IPS-15b (cell line): ENCODE measurements around the gene C20orf204.

Source experiments
- H3K27me3 ChIP-seq: one replicate; pipeline ENCODE4 v1.6.1; 2013; ENCODE audit warnings: low read length; ENCODE audit not compliant: control insufficient read depth, insufficient read depth
- H3K36me3 ChIP-seq: one replicate; pipeline ENCODE4 v1.6.1; 2013; ENCODE audit warnings: low read length; ENCODE audit not compliant: control insufficient read depth, insufficient read depth
- H3K4me1 ChIP-seq: one replicate; pipeline ENCODE4 v1.6.1; 2013; ENCODE audit warnings: mild to moderate bottlenecking, low read length; ENCODE audit not compliant: control insufficient read depth, insufficient read depth
- H3K4me3 ChIP-seq: one replicate; pipeline ENCODE4 v1.5.1; 2013; ENCODE audit warnings: low read depth, low read length
- H3K9ac ChIP-seq: one replicate; pipeline ENCODE4 v1.6.1; 2013; ENCODE audit warnings: low read depth, mild to moderate bottlenecking, low read length
- H3K9me3 ChIP-seq: one replicate; pipeline ENCODE4 v1.6.1; 2013; ENCODE audit warnings: mild to moderate bottlenecking, low read length; ENCODE audit not compliant: control insufficient read depth, insufficient read depth

C20orf204 gene

DNA sequence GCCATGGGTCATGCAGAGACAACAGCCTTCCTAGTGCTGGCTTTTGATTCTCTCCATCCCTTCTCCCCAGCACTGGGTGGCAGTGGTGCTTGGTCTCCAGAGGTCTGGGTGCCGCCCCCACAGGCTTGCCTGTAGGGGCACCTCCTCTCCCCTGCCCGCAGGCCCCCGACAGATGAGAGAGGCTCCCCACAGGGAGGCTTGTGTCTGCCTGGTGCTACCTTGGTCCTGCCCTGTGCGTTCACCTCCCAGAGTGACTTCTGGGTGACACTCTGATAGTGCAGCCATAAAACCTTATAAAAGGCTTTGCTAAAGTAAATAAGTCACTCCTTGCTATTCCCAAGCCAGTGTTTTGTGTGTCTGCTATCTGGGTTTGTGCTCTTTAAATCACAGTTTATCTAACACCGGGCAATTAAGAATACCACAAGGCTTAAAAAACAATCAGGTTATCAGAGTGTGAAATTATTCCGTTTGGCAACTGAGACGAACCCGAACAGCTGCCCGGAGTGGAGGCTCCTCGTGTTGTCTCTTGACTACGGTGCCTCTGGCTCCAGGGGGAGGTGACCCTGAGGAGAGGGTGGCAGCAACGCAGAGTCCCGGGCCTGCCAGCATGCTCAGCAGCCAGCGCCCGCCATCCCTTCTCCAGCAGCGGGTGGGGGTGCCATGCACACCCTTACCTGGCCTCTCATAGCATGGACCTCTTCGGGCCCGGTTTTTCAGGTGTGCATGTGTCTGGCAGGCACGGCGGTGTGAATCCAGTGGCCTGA is 5.4 kb upstream of the C20orf204 start:
- H3K4me3 ChIP-seq = no peak overlapping the region
- H3K36me3 ChIP-seq = peaks cover 63% of the 10 kb centered on the region
- H3K27me3 ChIP-seq = no peaks in the 10 kb centered on the region
- H3K4me1 ChIP-seq = no peaks in the 10 kb centered on the region
- no peak overlapping the region for H3K9ac ChIP-seq
- no peaks in the 10 kb centered on the region for H3K9me3 ChIP-seq

DNA sequence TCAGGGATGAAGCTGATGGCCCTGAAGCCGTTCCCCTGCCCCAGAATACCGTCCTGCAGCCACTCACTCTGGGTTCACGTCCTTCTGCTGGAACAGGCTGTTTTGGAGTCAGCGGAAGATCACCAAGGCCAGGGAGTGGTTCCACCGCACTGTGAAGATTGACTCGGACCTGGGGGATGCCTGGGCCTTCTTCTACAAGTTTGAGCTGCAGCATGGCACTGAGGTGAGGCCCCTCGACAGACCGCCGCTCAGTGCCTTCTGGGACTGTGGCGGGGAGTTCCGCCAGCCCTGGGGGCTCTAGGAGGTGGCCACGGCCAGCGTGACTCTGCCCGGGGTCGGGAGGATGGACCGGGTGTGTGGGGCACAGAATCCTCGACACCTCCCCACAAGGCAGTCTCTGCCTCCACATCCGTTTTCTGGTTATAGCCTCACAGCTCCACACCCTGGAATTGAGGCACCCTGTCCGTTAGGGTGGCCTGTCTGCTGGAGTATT is 4.1 kb upstream of the C20orf204 start:
- H3K36me3 ChIP-seq = peaks cover 55% of the 10 kb centered on the region
- H3K9ac ChIP-seq = no peak overlapping the region
- H3K9me3 ChIP-seq = no peaks in the 10 kb centered on the region
- H3K4me1 ChIP-seq = no peaks in the 10 kb centered on the region
- no peaks in the 10 kb centered on the region for H3K27me3 ChIP-seq
- no peak overlapping the region for H3K4me3 ChIP-seq

DNA sequence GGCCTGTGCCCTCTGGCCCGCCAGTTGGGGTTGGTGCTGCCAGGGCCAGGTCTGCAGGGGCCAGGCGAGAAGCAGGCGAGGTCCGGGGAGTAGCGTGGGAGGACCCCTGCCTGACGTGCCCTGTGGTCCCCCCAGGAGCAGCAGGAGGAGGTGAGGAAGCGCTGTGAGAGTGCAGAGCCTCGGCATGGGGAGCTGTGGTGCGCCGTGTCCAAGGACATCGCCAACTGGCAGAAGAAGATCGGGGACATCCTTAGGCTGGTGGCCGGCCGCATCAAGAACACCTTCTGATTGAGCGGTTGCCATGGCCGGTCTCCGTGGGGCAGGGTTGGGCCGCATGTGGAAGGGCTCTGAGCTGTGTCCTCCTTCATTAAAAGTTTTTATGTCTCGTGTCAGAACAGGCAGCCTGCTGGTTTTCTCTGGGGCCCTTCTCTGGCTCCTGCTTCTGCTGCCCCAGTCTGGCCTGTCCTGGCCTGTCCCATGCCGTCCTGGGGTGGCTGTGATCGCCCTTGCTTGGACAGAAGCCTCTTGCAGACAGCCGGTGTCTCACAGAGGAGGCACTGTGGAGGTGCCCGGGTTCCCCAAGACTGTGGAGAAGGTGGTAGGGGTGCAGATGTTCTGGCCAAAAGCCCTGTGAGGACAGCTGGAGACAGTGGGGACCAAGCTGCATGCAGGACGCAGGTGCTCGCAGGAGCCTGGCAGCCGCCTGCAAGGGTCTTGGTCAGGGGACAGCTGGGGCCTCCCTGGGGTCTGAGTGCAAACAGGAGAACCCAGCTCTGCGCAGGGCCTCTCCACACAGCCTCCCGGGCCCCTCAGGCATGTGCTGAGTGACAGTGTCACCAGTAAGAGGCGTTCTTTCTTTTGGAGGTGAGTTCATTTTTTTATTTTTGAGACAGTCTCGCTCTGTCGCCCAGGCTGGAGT is 3.0 kb upstream of the C20orf204 start:
- H3K9ac ChIP-seq = no peak overlapping the region
- no peaks in the 10 kb centered on the region for H3K4me1 ChIP-seq
- H3K27me3 ChIP-seq = peaks cover 2% of the 10 kb centered on the region
- peaks cover 44% of the 10 kb centered on the region for H3K36me3 ChIP-seq
- no peaks in the 10 kb centered on the region for H3K9me3 ChIP-seq
- H3K4me3 ChIP-seq = no peak overlapping the region

DNA sequence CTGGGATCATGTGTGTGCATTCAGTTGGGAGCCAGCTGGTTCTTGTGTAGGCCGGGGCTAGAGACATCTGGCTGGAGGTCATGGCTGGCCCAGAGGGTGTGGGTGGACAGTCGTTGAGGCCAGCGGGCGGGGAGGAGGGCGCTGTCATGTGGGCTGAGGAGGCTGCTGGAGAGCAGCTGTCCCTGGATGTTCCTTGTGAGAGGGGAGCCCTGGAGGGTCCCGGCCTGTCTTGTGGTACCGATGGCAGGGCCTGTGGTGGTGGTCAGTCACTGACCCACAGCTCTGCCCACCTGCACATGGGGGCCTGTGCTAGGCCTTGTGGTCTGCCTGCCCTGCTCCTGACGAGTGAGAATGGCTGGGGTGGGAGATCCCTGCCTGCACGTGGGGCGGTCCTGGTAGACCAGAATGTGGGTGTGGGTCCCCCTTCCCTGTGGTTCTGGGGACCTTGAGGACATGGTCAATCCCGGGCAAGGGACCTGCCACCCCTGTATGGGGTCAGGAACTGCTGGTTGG is 1.9 kb upstream of the C20orf204 start:
- H3K9ac ChIP-seq = no peak overlapping the region

DNA sequence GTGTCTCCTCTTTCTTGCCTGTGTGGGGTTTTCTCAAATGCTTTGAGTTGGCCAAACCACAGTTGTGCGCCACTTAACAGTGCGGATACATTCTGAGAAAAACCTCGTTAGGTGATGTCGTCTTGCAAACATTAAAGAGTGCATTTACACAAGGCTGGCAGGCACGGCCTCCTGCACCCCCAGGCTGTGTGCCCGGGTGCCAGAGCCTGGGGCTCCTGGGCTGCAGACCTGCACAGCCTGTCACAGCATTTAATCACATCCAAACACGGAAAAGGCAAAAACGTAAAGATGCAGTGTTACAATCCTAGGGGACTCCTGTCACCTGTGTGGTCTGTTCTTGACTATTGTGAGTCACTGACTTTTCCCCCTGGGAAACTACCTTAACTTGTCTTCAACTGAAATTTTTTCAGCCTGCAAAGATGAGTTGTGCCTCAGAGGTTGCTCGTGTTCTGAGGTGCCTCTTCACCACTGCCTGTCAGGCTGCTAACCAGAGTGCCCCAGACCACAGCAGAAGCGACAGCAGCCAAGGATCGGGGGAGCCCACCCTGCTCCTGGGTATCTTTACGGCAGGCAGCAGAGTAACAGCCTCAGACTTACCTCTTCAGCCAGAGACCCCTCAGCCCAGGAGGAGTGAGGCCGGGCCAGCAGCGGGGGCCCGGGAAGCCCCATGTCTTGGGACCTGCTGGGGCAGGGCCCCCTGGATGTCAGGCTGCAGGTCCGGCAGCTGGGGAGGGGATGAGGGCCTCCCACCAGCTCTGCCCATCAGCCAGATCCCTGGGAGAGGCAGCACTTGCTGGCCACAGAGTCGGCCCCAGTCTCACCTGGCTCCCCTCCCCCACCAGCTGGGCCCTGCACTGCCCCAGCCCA is 683 bp upstream of the C20orf204 start:
- Histone ChIP-seq H3K9me3 (no peaks in the 10 kb centered on the region), H3K4me3 (no peak overlapping the region), H3K36me3 (peaks cover 27% of the 10 kb centered on the region), H3K4me1 (no peaks in the 10 kb centered on the region), H3K9ac (no peak overlapping the region), H3K27me3 (peaks cover 15% of the 10 kb centered on the region)

More for the DNA sequence above, 1.9 kb upstream of the C20orf204 start:
- Histone ChIP-seq H3K4me3 (no peak overlapping the region), H3K36me3 (peaks cover 38% of the 10 kb centered on the region), H3K27me3 (peaks cover 2% of the 10 kb centered on the region), H3K9me3 (no peaks in the 10 kb centered on the region), H3K4me1 (no peaks in the 10 kb centered on the region)

DNA sequence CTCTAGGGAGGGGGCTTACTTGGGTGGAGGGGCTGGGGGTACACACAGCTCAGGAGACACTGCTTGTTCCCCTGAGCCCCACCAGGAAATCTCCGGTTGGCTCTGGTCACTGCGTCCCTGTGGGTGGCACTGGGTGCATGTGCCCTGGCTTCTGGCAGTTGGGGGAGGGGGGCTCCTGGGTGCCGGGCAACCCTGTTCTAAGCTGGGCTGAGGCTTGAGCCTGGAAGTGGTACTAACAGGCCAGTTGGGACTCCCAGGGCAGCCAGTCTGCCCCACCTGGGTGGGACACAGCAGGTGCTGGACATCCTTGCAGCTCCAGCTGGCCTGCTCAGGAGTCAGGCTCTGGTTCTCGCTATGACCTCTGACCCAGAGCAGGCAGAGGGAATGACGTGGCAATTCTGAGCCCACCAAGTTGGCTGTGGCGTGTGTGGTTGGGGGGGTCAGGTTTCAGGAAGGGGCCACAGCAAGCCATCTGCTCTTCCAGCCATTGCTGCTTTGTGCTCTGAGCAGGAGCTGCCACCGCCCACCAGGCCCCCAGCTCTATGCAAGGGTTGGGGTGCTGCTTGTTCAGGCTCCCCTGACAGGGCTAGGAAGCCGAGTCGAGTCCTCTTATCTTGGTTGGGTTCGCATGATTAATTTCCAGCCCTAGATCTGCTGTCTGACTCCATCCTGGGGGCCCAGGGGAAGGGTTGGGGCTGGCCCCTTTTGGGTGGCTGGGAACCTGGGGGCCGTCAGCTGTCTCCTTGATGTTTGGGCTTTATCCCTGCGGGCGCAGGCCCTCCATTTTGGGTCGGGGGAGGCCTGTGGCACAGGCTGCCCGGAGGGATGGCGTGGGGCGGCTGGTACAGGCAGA is 590 bp downstream of the C20orf204 start:
- Histone ChIP-seq H3K4me3 (no peak overlapping the region), H3K9me3 (no peaks in the 10 kb centered on the region), H3K36me3 (peaks cover 19% of the 10 kb centered on the region), H3K9ac (no peak overlapping the region), H3K4me1 (no peaks in the 10 kb centered on the region), H3K27me3 (peaks cover 27% of the 10 kb centered on the region)

DNA sequence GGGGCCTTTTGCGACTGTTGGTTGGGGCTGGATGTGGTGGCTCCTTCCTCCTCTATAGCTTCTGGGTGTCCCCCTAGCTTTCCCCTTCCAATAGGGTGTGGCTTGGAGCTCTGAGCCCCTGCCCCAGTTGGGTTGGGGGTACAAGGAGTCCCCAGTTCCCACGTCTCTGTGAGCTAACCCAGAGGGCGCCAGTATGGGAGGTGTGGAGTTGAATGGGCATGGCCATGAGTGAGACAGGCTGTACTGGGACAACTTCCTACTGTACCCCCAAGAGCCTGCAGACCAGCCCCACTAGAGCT is 1.2 kb downstream of the C20orf204 start:
- no peaks in the 10 kb centered on the region for H3K4me1 ChIP-seq
- H3K9ac ChIP-seq = no peak overlapping the region
- no peak overlapping the region for H3K4me3 ChIP-seq

DNA sequence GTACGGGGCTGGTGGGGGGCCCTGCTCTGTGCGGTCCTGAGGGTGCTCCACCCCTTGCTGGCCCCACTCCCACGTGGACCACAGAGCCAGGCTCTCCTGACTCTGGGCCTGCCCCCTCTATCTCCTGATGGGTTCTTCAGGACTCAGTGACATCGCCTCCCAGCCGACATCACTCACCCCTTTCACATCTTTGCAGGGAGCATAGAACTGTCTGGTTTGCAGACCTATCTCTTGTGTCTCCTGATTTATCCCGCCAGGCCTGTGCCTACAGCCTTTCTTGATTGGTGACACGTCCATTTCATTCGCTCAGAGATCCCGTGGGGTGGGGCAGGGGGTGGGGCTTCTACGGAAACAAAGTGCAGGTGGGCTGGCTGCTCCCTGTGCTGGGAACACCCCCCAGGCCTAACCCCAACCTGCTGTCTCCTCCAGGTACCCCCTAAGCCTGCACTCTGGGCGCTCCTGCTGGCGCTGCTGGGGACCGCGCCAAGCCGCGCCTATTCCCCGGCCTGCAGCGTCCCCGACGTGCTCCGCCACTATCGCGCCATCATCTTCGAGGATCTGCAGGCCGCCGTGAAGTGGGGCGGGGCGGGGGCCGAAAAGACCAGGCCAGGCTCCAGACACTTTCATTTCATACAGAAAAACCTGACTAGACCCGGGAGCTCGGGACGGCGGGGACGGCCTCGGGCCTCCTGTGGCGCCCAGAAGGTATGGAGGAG is 1.7 kb downstream of the C20orf204 start:
- Histone ChIP-seq H3K4me1 (no peaks in the 10 kb centered on the region), H3K4me3 (peak overlapping the region; percentile 58)

More for the DNA sequence above, 1.2 kb downstream of the C20orf204 start:
- Histone ChIP-seq H3K36me3 (peaks cover 13% of the 10 kb centered on the region), H3K27me3 (peaks cover 33% of the 10 kb centered on the region), H3K9me3 (no peaks in the 10 kb centered on the region)

DNA sequence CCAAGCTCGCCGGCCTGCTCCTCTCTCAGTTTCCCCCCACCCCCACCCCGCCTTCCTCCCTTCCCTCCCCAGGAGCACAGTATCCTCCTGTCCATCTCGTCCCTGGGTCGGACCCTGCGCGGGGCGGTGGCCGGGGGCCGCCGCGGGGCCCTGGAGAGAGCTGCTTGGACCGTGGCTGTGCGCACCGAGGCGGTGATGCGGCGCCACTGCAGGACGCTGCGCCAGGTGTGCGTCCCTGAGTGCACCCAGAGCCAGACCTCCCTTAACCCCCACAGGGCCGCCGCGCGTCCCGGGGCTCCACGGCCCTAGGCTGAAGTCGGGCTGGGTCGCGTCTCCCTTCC is 2.2 kb downstream of the C20orf204 start:
- H3K9ac ChIP-seq = no peak overlapping the region
- H3K4me3 ChIP-seq = peak overlapping the region; percentile 58
- no peaks in the 10 kb centered on the region for H3K4me1 ChIP-seq
- no peaks in the 10 kb centered on the region for H3K9me3 ChIP-seq
- peaks cover 9% of the 10 kb centered on the region for H3K36me3 ChIP-seq
- peaks cover 35% of the 10 kb centered on the region for H3K27me3 ChIP-seq

More for the DNA sequence above, 1.7 kb downstream of the C20orf204 start:
- peaks cover 9% of the 10 kb centered on the region for H3K36me3 ChIP-seq
- H3K27me3 ChIP-seq = peaks cover 35% of the 10 kb centered on the region
- no peaks in the 10 kb centered on the region for H3K9me3 ChIP-seq
- no peak overlapping the region for H3K9ac ChIP-seq

DNA sequence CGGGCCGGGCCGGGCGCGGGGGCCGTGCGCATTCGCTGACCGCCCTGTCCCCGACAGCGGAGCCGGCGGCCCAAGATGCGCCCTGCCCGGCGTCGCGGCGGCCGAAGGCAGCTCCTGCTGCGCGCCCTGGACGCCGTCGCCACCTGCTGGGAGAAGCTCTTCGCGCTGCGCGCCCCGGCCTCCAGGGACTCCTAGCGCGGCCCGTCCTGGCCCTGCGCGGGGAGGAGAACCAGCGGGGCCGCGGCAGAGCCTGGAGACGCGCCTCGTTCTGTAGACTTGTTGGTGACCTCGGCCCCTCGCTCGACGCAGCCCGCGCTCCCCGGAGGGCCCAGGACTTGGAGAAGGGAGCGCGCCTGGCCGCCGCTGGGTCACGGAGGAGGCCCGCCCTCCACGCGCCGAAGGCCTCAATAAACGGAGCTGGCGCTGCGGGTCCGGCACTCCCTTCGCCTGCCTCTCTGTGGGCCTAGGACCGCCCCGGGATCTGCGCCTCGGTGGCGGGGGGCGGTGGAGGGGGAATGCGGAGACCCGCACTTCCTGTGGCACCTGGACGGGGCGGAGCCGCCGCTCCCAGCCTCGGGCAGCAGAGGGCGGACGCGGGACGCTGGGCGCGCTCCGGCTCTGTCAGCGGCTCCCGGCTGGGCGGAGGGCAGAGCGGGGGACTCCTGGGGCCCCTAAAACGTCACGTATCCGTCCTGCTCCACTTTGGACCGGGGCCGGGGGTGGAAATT is 2.7 kb downstream of the C20orf204 start:
- Histone ChIP-seq H3K36me3 (peaks cover 9% of the 10 kb centered on the region), H3K4me3 (peak overlapping the region; percentile 58), H3K27me3 (peaks cover 40% of the 10 kb centered on the region), H3K9me3 (no peaks in the 10 kb centered on the region), H3K4me1 (no peaks in the 10 kb centered on the region), H3K9ac (peak overlapping the region; percentile 47)
